Liver (tissue), 9 donors: ENCODE results near the gene EGFR. TPM values are rescaled to one million over a fixed set of nuclear protein-coding genes. Genes with fewer than 3 reads are reported as not detected.

Experiments
- DNase-seq: peaks from one replicate; pipeline ENCODE4 v3.0.0-alpha.2; 2017; ENCODE audit warnings: low spot score
- H3K27ac ChIP-seq, 2 donors: one replicate each; pipeline ENCODE4 v1.7.0; 2013; ENCODE audit warnings: inconsistent platforms in 2 of 2, low read length in 2 of 2, control low read depth in 1 of 2, low read depth in 1 of 2, mild to moderate bottlenecking in 1 of 2
- H3K27me3 ChIP-seq, 4 donors: one replicate each; pipeline versions ENCODE4 v1.6.1 to v1.7.0; 2013; ENCODE audit warnings: low read length in 3 of 4, inconsistent platforms in 1 of 4, mild to moderate bottlenecking in 1 of 4, moderate library complexity in 1 of 4; ENCODE audit not compliant: control insufficient read depth in 4 of 4, insufficient read depth in 4 of 4
- H3K36me3 ChIP-seq, 4 donors: one replicate each; pipeline versions ENCODE4 v1.6.1 to v1.7.0; 2013; ENCODE audit warnings: low read length in 3 of 4, mild to moderate bottlenecking in 3 of 4, low read depth in 1 of 4, moderate library complexity in 1 of 4; ENCODE audit not compliant: control insufficient read depth in 4 of 4, insufficient read depth in 3 of 4
- H3K4me1 ChIP-seq, 4 donors: one replicate each; pipeline versions ENCODE4 v1.6.1 to v1.7.0; 2013; ENCODE audit warnings: low read length in 3 of 4, mild to moderate bottlenecking in 3 of 4, moderate library complexity in 1 of 4; ENCODE audit not compliant: control insufficient read depth in 4 of 4, insufficient read depth in 4 of 4
- H3K4me3 ChIP-seq, 3 donors: one replicate each; pipeline versions ENCODE4 v1.6.1 to v1.7.0; 2013; ENCODE audit warnings: low read length in 3 of 3, control low read depth in 1 of 3, low read depth in 1 of 3, mild to moderate bottlenecking in 1 of 3
- H3K9ac ChIP-seq, 2 donors: one replicate each; pipeline ENCODE4 v1.7.0; 2013; ENCODE audit warnings: low read length in 2 of 2, mild to moderate bottlenecking in 2 of 2, moderate library complexity in 2 of 2, control low read depth in 1 of 2, low read depth in 1 of 2
- H3K9me3 ChIP-seq, 4 donors: one replicate each; pipeline versions ENCODE4 v1.6.1 to v1.7.0; 2013; ENCODE audit warnings: low read length in 3 of 4; ENCODE audit not compliant: control insufficient read depth in 4 of 4
- EGR1 ChIP-seq, 2 donors: IDR thresholded peaks; 2 replicates each; pipeline ENCODE4 v1.6.1; 2016 to 2018; ENCODE audit warnings: antibody characterized with exemption in 2 of 2, low read depth in 2 of 2
- FOXA1 ChIP-seq: IDR thresholded peaks from 2 replicates; pipeline ENCODE4 v1.6.1; 2016; ENCODE audit warnings: antibody characterized with exemption
- FOXA2 ChIP-seq: IDR thresholded peaks from 2 replicates; pipeline ENCODE4 v1.6.1; 2016; ENCODE audit warnings: antibody characterized with exemption
- GABPA ChIP-seq, 2 donors: IDR thresholded peaks in 1 of 2; conservative IDR thresholded peaks in 1 of 2; 2 replicates each; pipeline ENCODE4 v1.6.1; 2016; ENCODE audit warnings: antibody characterized with exemption in 2 of 2, mild to moderate bottlenecking in 1 of 2, moderate library complexity in 1 of 2
- HNF4A ChIP-seq, 2 donors: conservative IDR thresholded peaks; 2 replicates each; pipeline ENCODE4 v1.6.1; 2016; ENCODE audit warnings: antibody characterized with exemption in 2 of 2, mild to moderate bottlenecking in 2 of 2
- HNF4G ChIP-seq: IDR thresholded peaks from 2 replicates; pipeline ENCODE4 v1.6.1; 2016; ENCODE audit warnings: antibody characterized with exemption
- JUND ChIP-seq, 2 donors: IDR thresholded peaks; 2 replicates each; pipeline ENCODE4 v1.6.1; 2016; ENCODE audit warnings: antibody characterized with exemption in 2 of 2
- NR2F2 ChIP-seq: IDR thresholded peaks from 2 replicates; pipeline ENCODE4 v1.6.1; 2016; ENCODE audit warnings: antibody characterized with exemption
- RAD21 ChIP-seq, 2 donors: IDR thresholded peaks; 2 replicates each; pipeline ENCODE4 v1.6.1; 2016; ENCODE audit warnings: antibody characterized with exemption in 2 of 2, mild to moderate bottlenecking in 2 of 2
- RXRA ChIP-seq, 2 donors: IDR thresholded peaks; 2 replicates each; pipeline ENCODE4 v1.6.1; 2017 to 2018; ENCODE audit warnings: antibody characterized with exemption in 2 of 2, mild to moderate bottlenecking in 1 of 2
- SP1 ChIP-seq: IDR thresholded peaks from 2 replicates; pipeline ENCODE4 v1.6.1; 2018; ENCODE audit warnings: antibody characterized with exemption, mild to moderate bottlenecking
- TAF1 ChIP-seq: conservative IDR thresholded peaks from 2 replicates; pipeline ENCODE4 v1.6.1; 2016; ENCODE audit warnings: antibody characterized with exemption, mild to moderate bottlenecking
- YY1 ChIP-seq: IDR thresholded peaks from 2 replicates; pipeline ENCODE4 v1.6.1; 2016; ENCODE audit warnings: antibody characterized with exemption, mild to moderate bottlenecking
- WGBS: extraction: QIAGEN DNeasy Blood & Tissue Kit; methylation state at CpG from one replicate; pipeline ENCODE4 v1.1.7; 2013; 5-methylcytosine and 5-hydroxymethylcytosine counted together
- polyA plus RNA-seq, 2 donors: library from polyadenylated mRNA; stranded (reverse) in 1 of 2; unstranded in 1 of 2; fragments of 200-250 nt in 1 of 2; fragments of >200 nt in 1 of 2; fragmentation: Nextera tagmentation in 1 of 2; extraction: Ambion mirVana in 1 of 2; gene quantifications; one replicate each; pipeline versions ENCODE4 v1.2.1 to v1.2.3, GENCODE V29; 2013 to 2015
- total RNA-seq, 2 donors: library from RNA; depleted of rRNA; stranded (reverse); fragments of >200 nt; gene quantifications; one replicate each; pipeline ENCODE4 v1.2.3, GENCODE V29; 2014
- TF ChIP-seq, protein P1 (sequence below): fragments of 150-350 bp; IDR thresholded peaks from 2 replicates; pipeline ENCODE4 v1.5.1; 2017; ENCODE audit warnings: improper control_type of control experiment, low read depth, low read length; ENCODE audit not compliant: missing input control
- TF ChIP-seq, protein P2 (sequence below): IDR thresholded peaks from 2 replicates; pipeline ENCODE4 v1.6.1; 2016; ENCODE audit warnings: antibody characterized with exemption
- TF ChIP-seq, protein P3 (sequence below): IDR thresholded peaks from 2 replicates; pipeline ENCODE4 v1.6.1; 2016; ENCODE audit warnings: antibody characterized with exemption
- TF ChIP-seq, protein P4 (sequence below): IDR thresholded peaks from 2 replicates; pipeline ENCODE4 v1.6.1; 2016; ENCODE audit warnings: antibody characterized with exemption, mild to moderate bottlenecking
- TF ChIP-seq, protein P5 (sequence below): IDR thresholded peaks from 2 replicates; pipeline ENCODE4 v1.6.1; 2016; ENCODE audit warnings: antibody characterized with exemption
- donor health status: healthy.
- donor health status: healthy.
- donor health status: healthy.
- donor health status: healthy.
- donor health status: healthy.

Gene EGFR
- total and polyA plus RNA-seq, 4 donors = 22.6 to 37.0 (median 27.7) TPM

DNA sequence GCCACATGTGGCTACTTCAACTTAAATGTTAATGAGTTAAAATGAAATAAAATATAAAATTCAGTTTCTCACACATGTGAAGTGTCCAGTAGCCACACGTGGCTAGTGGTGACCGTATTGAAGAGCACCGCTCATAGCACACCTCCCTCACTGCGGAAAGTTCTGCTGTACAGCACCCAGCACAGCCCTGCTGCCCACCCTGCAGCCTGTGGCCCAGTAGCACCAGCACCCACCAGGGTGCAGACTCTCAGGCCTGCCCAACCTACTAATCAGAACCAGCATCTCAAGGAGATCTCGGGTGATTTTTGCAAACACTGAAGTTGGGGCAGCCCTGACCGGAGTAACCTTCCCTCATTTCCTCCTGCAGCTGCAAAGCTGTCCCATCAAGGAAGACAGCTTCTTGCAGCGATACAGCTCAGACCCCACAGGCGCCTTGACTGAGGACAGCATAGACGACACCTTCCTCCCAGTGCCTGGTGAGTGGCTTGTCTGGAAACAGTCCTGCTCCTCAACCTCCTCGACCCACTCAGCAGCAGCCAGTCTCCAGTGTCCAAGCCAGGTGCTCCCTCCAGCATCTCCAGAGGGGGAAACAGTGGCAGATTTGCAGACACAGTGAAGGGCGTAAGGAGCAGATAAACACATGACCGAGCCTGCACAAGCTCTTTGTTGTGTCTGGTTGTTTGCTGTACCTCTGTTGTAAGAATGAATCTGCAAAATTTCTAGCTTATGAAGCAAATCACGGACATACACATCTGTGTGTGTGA lies 183.5 kb downstream of the EGFR start:
- Histone ChIP-seq H3K9ac (no peak overlapping the region), H3K4me1 (no peaks in the 10 kb centered on the region), H3K4me3 (no peak overlapping the region), H3K9me3 (no peaks in the 10 kb centered on the region), H3K27ac (no peak overlapping the region), H3K36me3 (peaks cover 23 to 84% (median 75%) of the 10 kb centered on the region in 4 donors), H3K27me3 (no peaks in the 10 kb centered on the region)
- no peak for TF ChIP-seq EGR1 (IDR thresholded peaks at IDR 0.05; ENCODE audit: low read depth in 2 of 2)
- TF ChIP-seq FOXA2 = no peak
- TF ChIP-seq, protein P1, sequence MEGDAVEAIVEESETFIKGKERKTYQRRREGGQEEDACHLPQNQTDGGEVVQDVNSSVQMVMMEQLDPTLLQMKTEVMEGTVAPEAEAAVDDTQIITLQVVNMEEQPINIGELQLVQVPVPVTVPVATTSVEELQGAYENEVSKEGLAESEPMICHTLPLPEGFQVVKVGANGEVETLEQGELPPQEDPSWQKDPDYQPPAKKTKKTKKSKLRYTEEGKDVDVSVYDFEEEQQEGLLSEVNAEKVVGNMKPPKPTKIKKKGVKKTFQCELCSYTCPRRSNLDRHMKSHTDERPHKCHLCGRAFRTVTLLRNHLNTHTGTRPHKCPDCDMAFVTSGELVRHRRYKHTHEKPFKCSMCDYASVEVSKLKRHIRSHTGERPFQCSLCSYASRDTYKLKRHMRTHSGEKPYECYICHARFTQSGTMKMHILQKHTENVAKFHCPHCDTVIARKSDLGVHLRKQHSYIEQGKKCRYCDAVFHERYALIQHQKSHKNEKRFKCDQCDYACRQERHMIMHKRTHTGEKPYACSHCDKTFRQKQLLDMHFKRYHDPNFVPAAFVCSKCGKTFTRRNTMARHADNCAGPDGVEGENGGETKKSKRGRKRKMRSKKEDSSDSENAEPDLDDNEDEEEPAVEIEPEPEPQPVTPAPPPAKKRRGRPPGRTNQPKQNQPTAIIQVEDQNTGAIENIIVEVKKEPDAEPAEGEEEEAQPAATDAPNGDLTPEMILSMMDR = no peak
- TF ChIP-seq HNF4A (conservative IDR thresholded peaks at IDR 0.05) = no peak
- TF ChIP-seq, protein P2, sequence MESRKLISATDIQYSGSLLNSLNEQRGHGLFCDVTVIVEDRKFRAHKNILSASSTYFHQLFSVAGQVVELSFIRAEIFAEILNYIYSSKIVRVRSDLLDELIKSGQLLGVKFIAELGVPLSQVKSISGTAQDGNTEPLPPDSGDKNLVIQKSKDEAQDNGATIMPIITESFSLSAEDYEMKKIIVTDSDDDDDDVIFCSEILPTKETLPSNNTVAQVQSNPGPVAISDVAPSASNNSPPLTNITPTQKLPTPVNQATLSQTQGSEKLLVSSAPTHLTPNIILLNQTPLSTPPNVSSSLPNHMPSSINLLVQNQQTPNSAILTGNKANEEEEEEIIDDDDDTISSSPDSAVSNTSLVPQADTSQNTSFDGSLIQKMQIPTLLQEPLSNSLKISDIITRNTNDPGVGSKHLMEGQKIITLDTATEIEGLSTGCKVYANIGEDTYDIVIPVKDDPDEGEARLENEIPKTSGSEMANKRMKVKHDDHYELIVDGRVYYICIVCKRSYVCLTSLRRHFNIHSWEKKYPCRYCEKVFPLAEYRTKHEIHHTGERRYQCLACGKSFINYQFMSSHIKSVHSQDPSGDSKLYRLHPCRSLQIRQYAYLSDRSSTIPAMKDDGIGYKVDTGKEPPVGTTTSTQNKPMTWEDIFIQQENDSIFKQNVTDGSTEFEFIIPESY = no peak
- TF ChIP-seq RXRA (IDR thresholded peaks at IDR 0.05) = no peak
- TF ChIP-seq, protein P3, sequence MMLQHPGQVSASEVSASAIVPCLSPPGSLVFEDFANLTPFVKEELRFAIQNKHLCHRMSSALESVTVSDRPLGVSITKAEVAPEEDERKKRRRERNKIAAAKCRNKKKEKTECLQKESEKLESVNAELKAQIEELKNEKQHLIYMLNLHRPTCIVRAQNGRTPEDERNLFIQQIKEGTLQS = no peak
- TF ChIP-seq FOXA1 = no peak
- TF ChIP-seq SP1 = no peak
- TF ChIP-seq, protein P4, sequence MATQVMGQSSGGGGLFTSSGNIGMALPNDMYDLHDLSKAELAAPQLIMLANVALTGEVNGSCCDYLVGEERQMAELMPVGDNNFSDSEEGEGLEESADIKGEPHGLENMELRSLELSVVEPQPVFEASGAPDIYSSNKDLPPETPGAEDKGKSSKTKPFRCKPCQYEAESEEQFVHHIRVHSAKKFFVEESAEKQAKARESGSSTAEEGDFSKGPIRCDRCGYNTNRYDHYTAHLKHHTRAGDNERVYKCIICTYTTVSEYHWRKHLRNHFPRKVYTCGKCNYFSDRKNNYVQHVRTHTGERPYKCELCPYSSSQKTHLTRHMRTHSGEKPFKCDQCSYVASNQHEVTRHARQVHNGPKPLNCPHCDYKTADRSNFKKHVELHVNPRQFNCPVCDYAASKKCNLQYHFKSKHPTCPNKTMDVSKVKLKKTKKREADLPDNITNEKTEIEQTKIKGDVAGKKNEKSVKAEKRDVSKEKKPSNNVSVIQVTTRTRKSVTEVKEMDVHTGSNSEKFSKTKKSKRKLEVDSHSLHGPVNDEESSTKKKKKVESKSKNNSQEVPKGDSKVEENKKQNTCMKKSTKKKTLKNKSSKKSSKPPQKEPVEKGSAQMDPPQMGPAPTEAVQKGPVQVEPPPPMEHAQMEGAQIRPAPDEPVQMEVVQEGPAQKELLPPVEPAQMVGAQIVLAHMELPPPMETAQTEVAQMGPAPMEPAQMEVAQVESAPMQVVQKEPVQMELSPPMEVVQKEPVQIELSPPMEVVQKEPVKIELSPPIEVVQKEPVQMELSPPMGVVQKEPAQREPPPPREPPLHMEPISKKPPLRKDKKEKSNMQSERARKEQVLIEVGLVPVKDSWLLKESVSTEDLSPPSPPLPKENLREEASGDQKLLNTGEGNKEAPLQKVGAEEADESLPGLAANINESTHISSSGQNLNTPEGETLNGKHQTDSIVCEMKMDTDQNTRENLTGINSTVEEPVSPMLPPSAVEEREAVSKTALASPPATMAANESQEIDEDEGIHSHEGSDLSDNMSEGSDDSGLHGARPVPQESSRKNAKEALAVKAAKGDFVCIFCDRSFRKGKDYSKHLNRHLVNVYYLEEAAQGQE = no peak
- TF ChIP-seq, protein P5, sequence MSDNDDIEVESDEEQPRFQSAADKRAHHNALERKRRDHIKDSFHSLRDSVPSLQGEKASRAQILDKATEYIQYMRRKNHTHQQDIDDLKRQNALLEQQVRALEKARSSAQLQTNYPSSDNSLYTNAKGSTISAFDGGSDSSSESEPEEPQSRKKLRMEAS = no peak
- TF ChIP-seq TAF1 = no peak
- no peak for TF ChIP-seq HNF4G
- no peak for TF ChIP-seq NR2F2
- no peak for TF ChIP-seq GABPA (IDR thresholded peaks at IDR 0.05 in 1 of 2, conservative IDR thresholded peaks at IDR 0.05 in 1 of 2)
- no peak for TF ChIP-seq RAD21 (IDR thresholded peaks at IDR 0.05)
- no peak for TF ChIP-seq JUND (IDR thresholded peaks at IDR 0.05)
- no peak for TF ChIP-seq YY1
- 90% methylated on average over 13 of the region's 13 CpGs for WGBS
- peak; percentile 26 for DNase-seq
